Measurements from ENCODE around the gene VASH1.

VASH1 gene

DNA sequence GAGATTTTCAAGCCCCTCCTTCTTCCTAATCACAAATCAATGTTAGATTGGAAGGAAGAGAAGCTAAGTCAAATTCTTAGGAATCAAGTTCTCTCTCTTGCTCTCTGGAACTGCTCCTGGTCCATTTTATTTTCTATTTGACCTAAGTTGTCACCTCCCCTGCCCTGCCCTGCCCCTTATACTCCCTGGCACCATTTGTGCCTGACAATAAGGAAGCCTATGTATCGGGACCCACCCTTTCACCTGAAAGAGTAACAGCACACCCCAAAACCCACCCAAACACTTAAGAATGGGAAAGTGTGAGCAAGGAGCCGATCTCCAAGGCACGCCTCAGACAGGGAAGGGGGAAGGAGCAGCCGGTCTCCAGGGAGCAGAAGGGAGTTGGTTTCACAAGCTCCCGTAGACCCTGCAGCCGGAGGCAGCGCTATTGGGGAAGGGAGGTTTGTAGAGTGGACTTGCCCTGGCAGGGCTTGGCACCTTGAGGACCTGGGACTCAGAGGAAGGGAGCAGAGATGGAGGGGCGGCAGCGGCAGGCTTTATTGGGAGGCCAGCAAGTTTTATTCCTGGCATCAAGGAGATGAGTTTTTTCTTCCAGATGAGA is 66.5 kb downstream of the VASH1 start:
- DNase-seq, result peak in 6 of 56 donors; percentile 21 to 38 (median 28)

DNA sequence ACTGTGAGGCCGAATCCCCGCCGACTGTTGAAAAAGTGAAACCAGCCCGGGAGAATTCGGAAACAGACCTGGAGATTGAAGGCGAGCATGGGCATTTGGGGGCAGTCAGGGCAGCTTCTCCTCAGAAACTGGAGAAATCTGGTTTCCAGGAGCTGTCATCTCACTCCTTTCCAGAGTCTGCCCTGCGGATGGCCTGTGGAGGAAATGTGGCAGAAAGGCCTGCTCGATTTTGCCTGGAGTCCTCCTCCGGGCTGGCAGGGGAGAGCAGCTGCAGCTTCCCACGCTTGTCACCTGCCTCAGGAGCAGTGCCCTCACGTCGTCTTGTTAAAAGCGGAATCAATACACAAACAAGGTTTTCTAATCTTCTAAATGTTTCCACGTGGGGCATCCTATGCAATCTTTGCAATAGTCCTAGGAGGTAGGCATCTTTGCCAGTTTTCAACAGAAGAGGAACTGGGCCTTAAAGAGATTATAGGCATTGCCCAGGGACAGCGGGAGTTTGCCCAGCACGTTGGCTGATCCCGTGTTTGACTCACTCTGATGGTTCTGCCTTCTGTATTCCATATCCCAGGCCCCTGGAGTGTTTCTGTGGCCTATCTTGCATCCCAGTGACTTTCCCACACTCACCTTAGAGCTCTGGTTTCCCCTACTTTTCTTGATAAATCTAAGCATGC is 67.2 kb downstream of the VASH1 start:
- peak in 12 of 56 donors; percentile 16 to 41 (median 25) for DNase-seq

DNA sequence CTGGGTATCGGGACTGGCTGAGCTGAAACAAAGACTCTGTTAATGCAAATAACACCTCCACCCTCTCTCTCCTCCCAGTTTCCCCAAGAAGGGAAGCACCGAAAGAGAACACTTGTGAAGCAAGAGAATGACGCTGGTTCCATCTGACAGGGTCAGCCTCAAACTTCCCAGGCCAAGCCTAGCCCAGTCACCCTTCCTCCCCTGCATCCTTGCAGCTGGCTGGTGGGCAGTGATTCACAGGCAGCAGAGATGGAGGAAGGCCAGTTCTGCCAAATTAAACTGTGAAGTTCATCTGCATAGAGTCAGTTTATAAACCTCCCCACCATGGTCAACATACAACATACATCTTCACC is 67.7 kb downstream of the VASH1 start:
- DNase-seq, result peak in 20 of 56 donors; percentile 7 to 61 (median 26)

DNA sequence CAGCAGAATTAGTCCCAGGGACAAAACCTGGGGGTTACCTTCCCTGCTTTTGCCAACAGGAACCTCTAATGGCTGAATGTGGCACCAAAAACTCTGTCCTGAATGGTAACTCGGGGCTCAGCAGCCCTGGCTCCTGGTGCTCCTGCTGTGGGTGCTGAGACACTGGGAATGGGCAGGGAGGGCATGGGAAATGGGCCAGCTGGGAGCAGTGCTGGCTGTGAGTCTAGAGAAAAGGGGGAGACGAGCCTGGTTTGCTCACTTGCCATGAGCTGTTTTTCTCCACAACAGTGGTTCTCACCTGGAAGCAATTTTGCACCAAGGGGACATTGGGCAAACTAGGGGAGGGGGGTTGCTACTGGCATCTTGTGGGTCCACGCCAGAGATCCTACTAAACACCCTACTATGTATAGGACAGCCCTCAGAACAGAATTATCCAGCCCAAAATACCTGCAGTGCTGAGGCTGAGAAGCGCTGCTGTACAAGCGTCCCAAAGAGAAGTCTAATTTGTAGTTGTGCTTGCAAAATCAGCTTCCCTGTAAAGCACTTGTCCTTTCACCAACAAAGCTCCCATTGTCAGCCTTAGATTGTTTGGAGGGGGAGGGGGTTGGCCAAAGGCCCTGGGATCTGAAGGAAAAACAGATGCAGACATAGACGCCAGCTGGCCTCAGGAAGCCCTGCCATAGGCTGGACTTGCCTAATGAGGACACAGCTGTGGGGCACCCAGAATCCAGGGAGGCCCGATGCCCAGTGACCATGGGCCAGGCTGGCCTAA is 68.6 kb downstream of the VASH1 start:
- DNase-seq, result peak in 55 of 56 donors; percentile 13 to 95 (median 87)

DNA sequence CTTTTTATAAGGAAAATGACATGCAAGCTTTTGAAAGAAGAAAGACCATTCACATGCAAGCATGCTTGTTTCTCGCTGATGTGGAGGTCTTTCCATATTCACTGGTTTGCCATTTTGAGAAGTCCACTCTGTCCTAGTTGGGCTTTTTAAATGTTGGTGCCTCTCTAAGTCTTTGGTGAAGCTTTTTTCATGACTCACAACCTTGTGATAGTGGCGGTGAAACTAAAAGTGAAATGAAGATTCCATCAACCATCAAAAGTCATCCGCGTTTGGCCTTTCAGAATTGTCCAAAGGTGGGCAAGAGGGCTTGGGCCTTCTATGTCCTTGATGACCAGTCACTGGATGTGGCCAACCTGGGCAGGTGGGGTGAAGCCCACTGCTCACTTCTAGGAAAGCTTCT is 69.3 kb downstream of the VASH1 start:
- DNase-seq, result no peak

DNA sequence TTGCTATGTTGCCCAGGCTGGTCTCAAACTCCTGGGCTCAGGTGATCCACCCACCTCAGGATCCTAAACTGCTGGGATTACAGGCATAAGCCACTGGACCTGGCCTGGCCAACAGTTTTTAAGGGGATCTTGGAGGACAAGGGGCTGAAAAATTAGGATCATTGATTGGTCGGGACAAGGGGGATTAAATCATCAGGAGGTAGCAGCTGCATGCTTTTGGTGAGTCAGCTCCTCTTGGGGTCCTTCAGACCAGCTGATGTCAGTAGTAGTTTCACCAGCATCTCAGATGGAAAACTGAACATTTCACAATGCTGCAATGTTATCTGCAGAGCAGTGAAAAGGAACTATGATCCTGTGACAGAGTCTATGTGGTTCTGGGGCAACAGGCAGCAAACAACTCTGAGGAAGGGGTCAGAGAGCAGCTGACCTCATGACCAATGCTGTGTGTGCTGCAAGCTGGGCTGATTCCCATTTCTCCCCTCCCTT is 71.3 kb downstream of the VASH1 start:
- DNase-seq, result no peak
